Measurements from ENCODE around the gene HNRNPL.
A peak's percentile ranks its signal among the peaks of the same experiment; 100 is the strongest.
"Not testable (repeated sequence)": the region's sequence is repeated elsewhere in the genome, so short reads cannot be mapped to it uniquely, and the experiment has no call there.

Gene HNRNPL

GRCh38 chr19:38797781-38798180 lies 52.0 kb downstream of the HNRNPL start:
- DNase-seq, result not testable (repeated sequence)

DNA sequence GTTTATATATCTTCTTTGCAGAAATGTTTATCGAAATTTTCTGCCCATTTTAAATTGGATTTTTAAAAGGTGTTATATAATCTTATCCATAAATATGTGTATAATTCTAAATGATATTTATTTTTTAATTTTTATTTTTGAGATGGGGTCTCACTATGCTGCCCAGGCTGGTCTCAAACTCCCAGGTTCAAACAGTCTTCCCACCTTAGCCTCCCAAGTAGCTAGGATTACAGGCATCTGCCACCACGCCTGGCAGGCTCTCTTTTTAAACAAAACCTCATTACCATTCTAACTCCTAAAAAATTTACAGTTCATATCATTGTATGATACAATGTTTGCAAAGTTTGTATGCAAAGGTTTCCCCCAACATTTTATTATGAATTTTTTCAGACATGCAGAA lies 53.6 kb downstream of the HNRNPL start:
- DNase-seq, result no peak

DNA sequence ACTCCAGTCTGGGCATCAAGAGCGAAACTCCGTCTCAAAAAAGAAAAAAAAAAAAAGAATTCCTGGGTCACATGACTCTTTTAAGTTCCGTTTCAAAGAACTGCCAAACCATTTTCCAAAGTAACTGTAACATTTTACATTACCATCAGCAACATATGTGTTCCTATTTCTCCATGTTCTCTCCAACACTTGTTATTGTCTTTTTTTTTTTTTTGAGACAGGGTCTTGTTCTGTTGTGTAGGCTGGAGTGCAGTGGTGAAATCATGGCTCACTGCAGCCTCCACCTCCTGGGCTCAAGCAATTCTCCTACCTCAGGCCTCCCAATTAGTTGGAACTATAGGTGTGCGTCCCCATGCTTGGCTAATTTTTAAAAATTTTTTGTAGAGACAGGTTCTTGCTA lies 54.2 kb downstream of the HNRNPL start:
- no peak for DNase-seq

- no peak for DNase-seq
Measured at GRCh38 chr19:38793671-38794070, 56.1 kb downstream of the HNRNPL start.

- DNase-seq, result no peak
Measured at GRCh38 chr19:38793177-38793576, 56.6 kb downstream of the HNRNPL start.

- peak; percentile 59 for DNase-seq
Measured at GRCh38 chr19:38792250-38793111, 57.3 kb downstream of the HNRNPL start.

- DNase-seq, result not testable (repeated sequence)
Measured at GRCh38 chr19:38791451-38792064, 58.2 kb downstream of the HNRNPL start.

- not testable (repeated sequence) for DNase-seq
Measured at GRCh38 chr19:38790507-38791403, 59.0 kb downstream of the HNRNPL start.

GRCh38 chr19:38788478-38789243 lies 61.1 kb downstream of the HNRNPL start, which contains the start of gene LGALS7B:
Gene LGALS7B (plus strand): TSS chr19:38789200. CDS start chr19:38789227, 27 bp downstream.
- DNase-seq, result no peak

DNA sequence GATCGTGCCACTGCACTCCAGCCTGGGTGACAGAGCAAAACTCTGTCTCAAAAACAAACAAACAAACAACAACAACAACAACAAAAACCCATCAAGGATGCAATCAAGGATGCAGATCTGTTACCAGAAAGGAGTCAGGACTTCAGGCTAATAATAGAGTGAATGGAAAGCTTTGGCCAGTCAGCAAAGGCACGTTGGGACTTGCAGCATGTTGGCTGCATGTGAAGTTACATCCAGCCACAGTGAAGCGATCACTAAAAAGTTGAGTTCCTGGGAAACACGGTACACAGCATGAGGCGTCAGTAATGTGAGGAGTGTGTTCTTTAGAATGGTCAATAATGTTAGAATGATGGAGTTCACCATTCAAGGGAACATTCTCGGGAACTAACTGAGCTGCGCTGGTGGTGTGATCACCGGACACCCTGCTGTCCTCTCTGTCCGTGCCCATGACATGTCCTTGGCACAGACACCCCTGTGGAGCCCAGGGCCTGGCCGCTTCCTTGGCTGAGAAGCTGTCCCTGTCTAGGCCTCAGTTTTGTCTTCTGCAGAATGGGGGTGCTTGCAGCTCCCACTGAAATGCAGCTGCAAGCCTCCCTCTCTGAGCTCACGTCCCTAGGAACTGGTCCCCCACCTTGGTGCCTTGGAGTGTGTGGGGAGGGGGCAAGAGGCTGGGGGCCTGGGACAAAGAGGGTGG lies 63.1 kb downstream of the HNRNPL start:
- DNase-seq, result no peak
